HepG2 (cell line): ENCODE measurements around the gene ZMYND10. TPM values are rescaled to one million over a fixed set of nuclear protein-coding genes. Genes with fewer than 3 reads are reported as not detected.

Experiments used
- ARID2 ChIP-seq: sonication (generic); formaldehyde crosslinking; IDR thresholded peaks from 2 replicates; pipeline ENCODE4 v1.8.1; 2022; ENCODE audit warnings: mild to moderate bottlenecking, missing genetic modification reagents, borderline replicate concordance
- GLI4 ChIP-seq: sonication (generic); formaldehyde crosslinking; IDR thresholded peaks from 2 replicates; pipeline ENCODE4 v1.5.1; 2020; ENCODE audit warnings: missing genetic modification reagents, mild to moderate bottlenecking, moderate library complexity, borderline replicate concordance
- HNRNPL ChIP-seq: fragments of 200-400 bp; formaldehyde crosslinking; IDR thresholded peaks from 2 replicates; pipeline ENCODE4 v1.6.1; 2017; ENCODE audit warnings: mild to moderate bottlenecking, low read depth, low read length
- PCBP1 ChIP-seq: fragments of 200-400 bp; formaldehyde crosslinking; IDR thresholded peaks from 2 replicates; pipeline ENCODE4 v1.6.1; 2017; ENCODE audit warnings: mild to moderate bottlenecking, low read depth, low read length, borderline replicate concordance
- PHF5A ChIP-seq: IDR thresholded peaks from one replicate; pipeline ENCODE4 v1.6.1; 2018; ENCODE audit warnings: low read depth, missing genetic modification reagents; ENCODE audit not compliant: unreplicated experiment
- RELA ChIP-seq: sonication (generic); formaldehyde crosslinking; IDR thresholded peaks from 2 replicates; pipeline ENCODE4 v1.4.0; 2020; ENCODE audit warnings: missing genetic modification reagents
- SP5 ChIP-seq: IDR thresholded peaks from 2 replicates; pipeline ENCODE4 v1.6.1; 2016; ENCODE audit warnings: low read depth, borderline replicate concordance
- SPEN ChIP-seq: sonication (generic); formaldehyde crosslinking; IDR thresholded peaks from 2 replicates; pipeline ENCODE4 v1.5.1; 2020; ENCODE audit warnings: low read depth, mild to moderate bottlenecking, missing genetic modification reagents
- TEAD3 ChIP-seq: optimal IDR thresholded peaks from 2 replicates; pipeline ENCODE3; 2016; ENCODE audit warnings: borderline replicate concordance
- ZBTB8A ChIP-seq: sonication (generic); formaldehyde crosslinking; IDR thresholded peaks from 2 replicates; pipeline ENCODE4 v1.4.0; 2020; ENCODE audit warnings: mild to moderate bottlenecking, low read depth, missing genetic modification reagents, borderline replicate concordance
- ZFP36L2 ChIP-seq: sonication (generic); formaldehyde crosslinking; IDR thresholded peaks from 2 replicates; pipeline ENCODE4 v1.4.0; 2020; ENCODE audit warnings: missing genetic modification reagents
- ZFP90 ChIP-seq: sonication (generic); formaldehyde crosslinking; IDR thresholded peaks from 2 replicates; pipeline ENCODE4 v1.8.0; 2022; ENCODE audit warnings: missing genetic modification reagents, mild to moderate bottlenecking, inconsistent platforms, borderline replicate concordance
- ZNF343 ChIP-seq: sonication (generic); formaldehyde crosslinking; IDR thresholded peaks from 2 replicates; pipeline ENCODE4 v1.4.0; 2020; ENCODE audit warnings: mild to moderate bottlenecking, missing genetic modification reagents
- ZNF451 ChIP-seq: sonication (generic); formaldehyde crosslinking; IDR thresholded peaks from 2 replicates; pipeline ENCODE4 v1.5.0; 2020; ENCODE audit warnings: mild to moderate bottlenecking, missing genetic modification reagents
- ZNF598 ChIP-seq: sonication (generic); formaldehyde crosslinking; IDR thresholded peaks from 2 replicates; pipeline ENCODE4 v1.5.1; 2020; ENCODE audit warnings: mild to moderate bottlenecking, missing genetic modification reagents, borderline replicate concordance
- ZNF761 ChIP-seq: sonication (generic); formaldehyde crosslinking; conservative IDR thresholded peaks from 2 replicates; pipeline ENCODE4 v1.4.0; 2020; ENCODE audit warnings: mild to moderate bottlenecking, missing genetic modification reagents
- polyA plus RNA-seq, 8 experiments: library from polyadenylated mRNA; depleted of rRNA in 3 of 8; stranded (reverse) in 7 of 8; unstranded in 1 of 8; fragments of >200 nt; fragmentation: Illumina TruSeq in 4 of 8; extraction: Trizol in 4 of 8; gene quantifications; 2 replicates each; pipeline versions ENCODE4 v1.2.1 to v1.2.3, GENCODE V29; 2011 to 2016; ENCODE audit warnings: low read depth in 4 of 8, missing spikeins in 1 of 8, mixed read lengths in 1 of 8; ENCODE audit not compliant: insufficient read depth in 1 of 8
- total RNA-seq, 5 experiments: library from RNA; depleted of rRNA; stranded (reverse); fragments of >200 nt; fragmentation: Illumina TruSeq; extraction: Trizol; gene quantifications; 2 replicates each; pipeline ENCODE4 v1.2.3, GENCODE V29; 2016; ENCODE audit warnings: low read depth in 1 of 5
- TF ChIP-seq, protein P1 (sequence below): sonication (generic); formaldehyde crosslinking; IDR thresholded peaks from 2 replicates; pipeline ENCODE4 v1.4.0; 2020; ENCODE audit warnings: missing genetic modification reagents
- TF ChIP-seq, protein P2 (sequence below): sonication (generic); formaldehyde crosslinking; IDR thresholded peaks from 2 replicates; pipeline ENCODE4 v1.5.0; 2020; ENCODE audit warnings: mild to moderate bottlenecking, missing genetic modification reagents, moderate library complexity
- TF ChIP-seq, protein P3 (sequence below): IDR thresholded peaks from 2 replicates; pipeline ENCODE4 v1.6.1; 2012; ENCODE audit warnings: inconsistent platforms
- TF ChIP-seq, protein P4 (sequence below): sonication (generic); formaldehyde crosslinking; IDR thresholded peaks from 2 replicates; pipeline ENCODE4 v1.4.0; 2020; ENCODE audit warnings: low read depth, mild to moderate bottlenecking, missing genetic modification reagents

Gene ZMYND10
- total and polyA plus RNA-seq, 2 of the 13 experiments (the other 11 are each of a cell fraction or from before 2014, with no cell fraction given) = 0.60 to 0.74 TPM

DNA sequence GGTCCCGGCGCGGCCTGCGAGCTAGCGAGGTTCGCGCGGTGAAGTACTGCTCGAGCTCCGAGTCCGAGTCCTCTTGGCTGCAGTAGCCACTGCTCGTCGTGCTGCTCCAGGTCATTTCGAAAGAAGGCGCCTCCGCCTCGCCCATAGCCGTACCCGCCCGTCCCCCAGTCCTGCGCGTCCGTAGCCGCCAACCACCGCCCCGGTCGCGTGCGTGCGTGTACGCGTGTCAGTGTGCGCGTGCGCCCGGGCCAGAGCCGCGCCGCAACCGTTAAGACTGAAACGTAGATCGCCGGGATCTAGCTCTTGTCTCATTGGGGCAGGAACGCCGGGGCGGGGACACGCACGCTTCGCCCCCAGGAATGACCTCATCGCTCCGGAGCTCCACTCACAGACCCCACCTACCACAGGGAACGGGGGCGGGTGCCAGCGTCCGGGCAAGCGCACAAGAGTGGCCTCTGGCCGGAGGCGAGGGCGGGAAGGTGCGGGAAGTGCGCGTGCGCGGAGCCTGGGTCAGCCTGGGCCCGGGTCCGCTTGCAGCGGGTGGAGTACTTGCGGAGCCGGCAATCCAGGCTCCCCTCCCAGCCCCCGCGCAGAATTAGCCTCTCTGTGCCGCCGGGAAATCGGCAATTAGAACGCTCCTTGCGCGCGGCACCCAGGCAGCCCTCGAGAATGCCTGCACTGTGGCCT is 8.2 kb downstream of the ZMYND10 start (continued):
- no peak; the same call in none of the 2 replicates for TF ChIP-seq ZNF451 (CRISPR knock-in tag)
- TF ChIP-seq ZNF598 (CRISPR knock-in tag) = no peak
- TF ChIP-seq ZNF343 = peak; percentile 68; the same call in 1 of the 2 replicates
- TF ChIP-seq, protein P1, sequence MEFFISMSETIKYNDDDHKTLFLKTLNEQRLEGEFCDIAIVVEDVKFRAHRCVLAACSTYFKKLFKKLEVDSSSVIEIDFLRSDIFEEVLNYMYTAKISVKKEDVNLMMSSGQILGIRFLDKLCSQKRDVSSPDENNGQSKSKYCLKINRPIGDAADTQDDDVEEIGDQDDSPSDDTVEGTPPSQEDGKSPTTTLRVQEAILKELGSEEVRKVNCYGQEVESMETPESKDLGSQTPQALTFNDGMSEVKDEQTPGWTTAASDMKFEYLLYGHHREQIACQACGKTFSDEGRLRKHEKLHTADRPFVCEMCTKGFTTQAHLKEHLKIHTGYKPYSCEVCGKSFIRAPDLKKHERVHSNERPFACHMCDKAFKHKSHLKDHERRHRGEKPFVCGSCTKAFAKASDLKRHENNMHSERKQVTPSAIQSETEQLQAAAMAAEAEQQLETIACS (CRISPR knock-in tag) = peak; percentile 91
- 0 out of 2 replicates have a peak, but pooled peaks have one; percentile 46 for TF ChIP-seq ARID2 (CRISPR knock-in tag)
- TF ChIP-seq, protein P2, sequence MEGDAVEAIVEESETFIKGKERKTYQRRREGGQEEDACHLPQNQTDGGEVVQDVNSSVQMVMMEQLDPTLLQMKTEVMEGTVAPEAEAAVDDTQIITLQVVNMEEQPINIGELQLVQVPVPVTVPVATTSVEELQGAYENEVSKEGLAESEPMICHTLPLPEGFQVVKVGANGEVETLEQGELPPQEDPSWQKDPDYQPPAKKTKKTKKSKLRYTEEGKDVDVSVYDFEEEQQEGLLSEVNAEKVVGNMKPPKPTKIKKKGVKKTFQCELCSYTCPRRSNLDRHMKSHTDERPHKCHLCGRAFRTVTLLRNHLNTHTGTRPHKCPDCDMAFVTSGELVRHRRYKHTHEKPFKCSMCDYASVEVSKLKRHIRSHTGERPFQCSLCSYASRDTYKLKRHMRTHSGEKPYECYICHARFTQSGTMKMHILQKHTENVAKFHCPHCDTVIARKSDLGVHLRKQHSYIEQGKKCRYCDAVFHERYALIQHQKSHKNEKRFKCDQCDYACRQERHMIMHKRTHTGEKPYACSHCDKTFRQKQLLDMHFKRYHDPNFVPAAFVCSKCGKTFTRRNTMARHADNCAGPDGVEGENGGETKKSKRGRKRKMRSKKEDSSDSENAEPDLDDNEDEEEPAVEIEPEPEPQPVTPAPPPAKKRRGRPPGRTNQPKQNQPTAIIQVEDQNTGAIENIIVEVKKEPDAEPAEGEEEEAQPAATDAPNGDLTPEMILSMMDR = peak; percentile 2; the same call in 1 of the 2 replicates
- TF ChIP-seq TEAD3 = peak; percentile 74
- TF ChIP-seq GLI4 = no peak; the same call in 1 of the 2 replicates
- peak; percentile 89 for TF ChIP-seq SPEN (CRISPR knock-in tag)
- peak; percentile 92 for TF ChIP-seq ZNF761 (CRISPR knock-in tag)
- TF ChIP-seq ZFP36L2 (CRISPR knock-in tag) = no peak
- TF ChIP-seq PCBP1 = 0 out of 2 replicates have a peak, but pooled peaks have one; percentile 26
- TF ChIP-seq RELA (CRISPR knock-in tag) = peak; percentile 73; the same call in 1 of the 2 replicates
- no peak for TF ChIP-seq HNRNPL
- TF ChIP-seq SP5 (CRISPR knock-in tag) = peak; percentile 67; the same call in 1 of the 2 replicates
- TF ChIP-seq, protein P3, sequence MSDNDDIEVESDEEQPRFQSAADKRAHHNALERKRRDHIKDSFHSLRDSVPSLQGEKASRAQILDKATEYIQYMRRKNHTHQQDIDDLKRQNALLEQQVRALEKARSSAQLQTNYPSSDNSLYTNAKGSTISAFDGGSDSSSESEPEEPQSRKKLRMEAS = peak; percentile 93
- TF ChIP-seq PHF5A (CRISPR knock-in tag) = peak; percentile 34
- no peak for TF ChIP-seq ZBTB8A (CRISPR knock-in tag)
- TF ChIP-seq, protein P4, sequence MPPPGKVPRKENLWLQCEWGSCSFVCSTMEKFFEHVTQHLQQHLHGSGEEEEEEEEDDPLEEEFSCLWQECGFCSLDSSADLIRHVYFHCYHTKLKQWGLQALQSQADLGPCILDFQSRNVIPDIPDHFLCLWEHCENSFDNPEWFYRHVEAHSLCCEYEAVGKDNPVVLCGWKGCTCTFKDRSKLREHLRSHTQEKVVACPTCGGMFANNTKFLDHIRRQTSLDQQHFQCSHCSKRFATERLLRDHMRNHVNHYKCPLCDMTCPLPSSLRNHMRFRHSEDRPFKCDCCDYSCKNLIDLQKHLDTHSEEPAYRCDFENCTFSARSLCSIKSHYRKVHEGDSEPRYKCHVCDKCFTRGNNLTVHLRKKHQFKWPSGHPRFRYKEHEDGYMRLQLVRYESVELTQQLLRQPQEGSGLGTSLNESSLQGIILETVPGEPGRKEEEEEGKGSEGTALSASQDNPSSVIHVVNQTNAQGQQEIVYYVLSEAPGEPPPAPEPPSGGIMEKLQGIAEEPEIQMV (CRISPR knock-in tag) = peak; percentile 69; the same call in 1 of the 2 replicates
- TF ChIP-seq ZFP90 = peak; percentile 63; the same call in 1 of the 2 replicates
